HEK293T (cell line): ENCODE results near the gene PAK4.

Source experiments
- ARNT ChIP-seq: fragments of 450-650 bp; IDR thresholded peaks from 2 replicates; pipeline ENCODE4 v1.6.1; 2017; ENCODE audit warnings: mild to moderate bottlenecking
- BHLHE40 ChIP-seq: fragments of 450-650 bp; IDR thresholded peaks from 2 replicates; pipeline ENCODE4 v1.6.1; 2016; ENCODE audit warnings: mild to moderate bottlenecking, moderate library complexity, borderline replicate concordance
- ELF4 ChIP-seq: fragments of 450-650 bp; IDR thresholded peaks from 2 replicates; pipeline ENCODE4 v1.6.1; 2017; ENCODE audit warnings: antibody characterized with exemption
- FOXA1 ChIP-seq: fragments of 450-650 bp; IDR thresholded peaks from 2 replicates; pipeline ENCODE4 v1.6.1; 2016; ENCODE audit warnings: mild to moderate bottlenecking
- FOXM1 ChIP-seq: fragments of 450-650 bp; IDR thresholded peaks from 2 replicates; pipeline ENCODE4 v1.6.1; 2017; ENCODE audit warnings: mild to moderate bottlenecking, borderline replicate concordance
- HDGF ChIP-seq: fragments of 450-650 bp; IDR thresholded peaks from 2 replicates; pipeline ENCODE4 v1.6.1; 2017; ENCODE audit warnings: antibody characterized with exemption, borderline replicate concordance
- L3MBTL2 ChIP-seq: fragments of 450-650 bp; conservative IDR thresholded peaks from 2 replicates; pipeline ENCODE4 v1.6.1; 2016; ENCODE audit warnings: mild to moderate bottlenecking
- SP1 ChIP-seq: fragments of 450-650 bp; IDR thresholded peaks from 2 replicates; pipeline ENCODE4 v1.6.1; 2017
- SUZ12 ChIP-seq: fragments of 450-650 bp; IDR thresholded peaks from 2 replicates; pipeline ENCODE4 v1.6.1; 2016; ENCODE audit warnings: mild to moderate bottlenecking
- TARDBP ChIP-seq: fragments of 450-650 bp; IDR thresholded peaks from 2 replicates; pipeline ENCODE4 v1.6.1; 2016
- ZNF384 ChIP-seq: fragments of 450-650 bp; IDR thresholded peaks from 2 replicates; pipeline ENCODE4 v1.6.1; 2016

GRCh38 chr19:39145180-39145953, 19.8 kb downstream of the PAK4 start:
- TF ChIP-seq TARDBP (no peak), ELF4 (no peak), FOXA1 (no peak), HDGF (no peak), SP1 (no peak), L3MBTL2 (no peak), FOXM1 (no peak), BHLHE40 (no peak), SUZ12 (no peak), ARNT (no peak), ZNF384 (no peak)
